C4-2B (cell line): ENCODE results near the gene SLC24A3.

Source experiments
- CTCF ChIP-seq: fragments of 450-650 bp; conservative IDR thresholded peaks from 2 replicates; pipeline ENCODE4 v1.5.1; 2017; ENCODE audit warnings: mild to moderate bottlenecking
- ZFX ChIP-seq: fragments of 450-650 bp; IDR thresholded peaks from 2 replicates; pipeline ENCODE4 v1.6.1; 2017

- TF ChIP-seq CTCF = no peak
- no peak for TF ChIP-seq ZFX
Observed at GRCh38 chr20:19430641-19431315, 218.3 kb downstream of the SLC24A3 start.
